NCI-H748 (cell line): ENCODE data around the gene PRIMPOL.
A peak's percentile ranks its signal among the peaks of the same experiment; 100 is the strongest.
"Not testable (repeated sequence)": the region's sequence is repeated elsewhere in the genome, so short reads cannot be mapped to it uniquely, and the experiment has no call there.

ENCODE experiments used
- DNase-seq: peaks from one replicate; lab custom pipeline; 2025; ENCODE audit not compliant: unreplicated experiment; lab: John Stamatoyannopoulos, UW

The PRIMPOL gene

GRCh38 chr4:184649026-184649970 is at the start of gene PRIMPOL, which contains the start of gene CASP3:
Gene PRIMPOL, plus strand, starts transcription at chr4:184649738. Its CDS starts 7,403 bp downstream, at chr4:184657141.
Gene CASP3, minus strand, starts transcription at chr4:184649447. Its CDS starts 10,994 bp downstream, at chr4:184638453.
- peak; percentile 97 for DNase-seq

- DNase-seq: not testable (repeated sequence)
Observed at GRCh38 chr4:184600982-184601381, 48.6 kb upstream of the PRIMPOL start.

GRCh38 chr4:184602857-184603256 is 46.7 kb upstream of the PRIMPOL start:
- DNase-seq: not testable (repeated sequence)

- DNase-seq: not testable (repeated sequence)
Observed at GRCh38 chr4:184607429-184607828, 42.1 kb upstream of the PRIMPOL start.

GRCh38 chr4:184612074-184612473 is 37.5 kb upstream of the PRIMPOL start:
- no peak for DNase-seq

- DNase-seq: no peak
Observed at GRCh38 chr4:184613405-184613804, 36.1 kb upstream of the PRIMPOL start.

- no peak for DNase-seq
Observed at GRCh38 chr4:184614509-184614908, 35.0 kb upstream of the PRIMPOL start.

- not testable (repeated sequence) for DNase-seq
Observed at GRCh38 chr4:184616168-184616567, 33.4 kb upstream of the PRIMPOL start.

- no peak for DNase-seq
Observed at GRCh38 chr4:184616633-184617551, 32.6 kb upstream of the PRIMPOL start.

- no peak for DNase-seq
Observed at GRCh38 chr4:184617600-184618196, 31.8 kb upstream of the PRIMPOL start.

GRCh38 chr4:184620212-184620867 is 29.2 kb upstream of the PRIMPOL start:
- DNase-seq: no peak

GRCh38 chr4:184621518-184621917 is 28.0 kb upstream of the PRIMPOL start:
- DNase-seq: no peak

- not testable (repeated sequence) for DNase-seq
Observed at GRCh38 chr4:184624504-184624903, 25.0 kb upstream of the PRIMPOL start.

GRCh38 chr4:184624972-184625554 is 24.5 kb upstream of the PRIMPOL start:
- no peak for DNase-seq

GRCh38 chr4:184625783-184626596 is 23.5 kb upstream of the PRIMPOL start:
- not testable (repeated sequence) for DNase-seq

- no peak for DNase-seq
Observed at GRCh38 chr4:184628103-184628502, 21.4 kb upstream of the PRIMPOL start.

GRCh38 chr4:184632842-184633241 is 16.7 kb upstream of the PRIMPOL start:
- DNase-seq: no peak

GRCh38 chr4:184635381-184635780 is 14.2 kb upstream of the PRIMPOL start:
- no peak for DNase-seq

GRCh38 chr4:184636144-184636543 is 13.4 kb upstream of the PRIMPOL start:
- DNase-seq: no peak
